Left renal cortex interstitium (tissue), 4 donors: ENCODE measurements around the gene SORCS2. TPM values are rescaled to one million over a fixed set of nuclear protein-coding genes. Genes with fewer than 3 reads are reported as not detected.

Source experiments
- DNase-seq, 4 donors: peaks; one replicate each; pipeline ENCODE4 v3.0.0-alpha.2; 2013; ENCODE audit warnings: low read depth in 4 of 4, low spot score in 2 of 4, missing footprints in 1 of 4
- polyA plus RNA-seq, 4 donors: library from polyadenylated mRNA; unstranded; fragments of 120-200 nt; gene quantifications; one replicate each; pipeline ENCODE4 v1.2.1, GENCODE V29; 2013; ENCODE audit not compliant: insufficient read length in 4 of 4

The SORCS2 gene
- polyA plus RNA-seq, 4 donors = 3.7 to 11.5 (median 8.4) TPM

DNA sequence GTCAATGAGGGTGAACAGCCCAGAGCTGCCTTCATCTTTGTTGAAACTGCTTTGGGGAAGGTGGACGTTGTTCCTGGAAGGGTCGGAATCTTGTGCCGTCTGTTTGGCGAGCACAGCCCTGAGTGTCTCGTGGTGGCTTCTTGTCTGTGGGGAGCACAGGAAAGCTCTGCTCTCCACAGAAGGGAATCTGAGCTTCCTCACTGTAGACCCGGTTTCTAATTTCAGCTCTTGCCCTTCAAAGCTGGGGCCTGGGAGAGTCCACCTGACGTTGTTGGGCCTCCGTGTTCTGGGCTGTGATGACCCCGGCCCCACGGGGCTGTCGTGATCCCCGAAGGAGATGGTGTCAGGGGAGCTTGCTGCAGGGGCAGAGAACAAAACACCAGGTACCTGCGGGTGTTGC, 47.5 kb downstream of the SORCS2 start:
- DNase-seq = no peak

DNA sequence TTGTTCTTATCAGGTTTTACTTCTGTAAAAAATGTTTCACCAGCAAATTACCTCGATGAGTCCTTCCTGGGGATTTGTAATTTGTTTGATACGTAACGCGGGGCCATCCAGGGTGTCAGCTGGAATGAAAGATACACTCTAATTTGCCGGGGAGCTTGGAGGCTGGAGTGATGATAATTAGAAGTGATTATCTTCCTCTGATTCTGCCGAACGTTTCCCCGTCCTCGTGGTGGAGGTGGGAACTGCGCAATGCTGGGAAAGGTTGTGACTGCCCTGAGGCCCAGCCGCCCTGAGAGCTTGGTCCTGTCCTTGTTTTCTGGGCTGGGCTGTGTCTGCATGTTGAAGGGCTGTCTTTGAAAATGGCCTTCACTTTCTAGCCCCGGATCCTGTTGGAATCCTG, 48.0 kb downstream of the SORCS2 start:
- no peak for DNase-seq

DNA sequence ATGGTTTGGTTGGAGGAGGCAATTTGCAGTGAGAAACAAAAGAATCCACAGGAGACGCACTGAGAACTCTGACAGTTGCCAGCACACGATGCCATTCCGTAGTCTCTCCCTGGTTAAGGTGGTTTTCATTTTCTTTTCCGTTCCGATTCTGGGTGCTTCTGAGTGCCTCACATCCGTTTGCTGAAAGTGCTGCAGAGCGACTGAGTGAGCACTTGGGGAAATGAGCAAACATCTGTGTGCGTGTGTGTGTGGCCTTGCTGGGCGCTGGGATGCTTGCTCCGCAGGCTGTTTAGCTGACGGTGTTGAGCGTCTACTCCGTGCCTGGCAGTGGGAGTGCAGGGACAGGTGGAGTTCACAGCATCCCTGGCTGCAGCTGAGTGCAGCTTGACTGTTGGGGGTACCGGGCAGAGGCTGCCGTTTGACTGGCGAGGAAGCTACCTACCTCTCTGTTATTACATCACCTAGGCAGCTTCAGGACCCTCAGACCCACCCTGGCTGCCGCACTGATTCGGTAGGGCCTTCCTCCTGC, 49.3 kb downstream of the SORCS2 start:
- no peak for DNase-seq

DNA sequence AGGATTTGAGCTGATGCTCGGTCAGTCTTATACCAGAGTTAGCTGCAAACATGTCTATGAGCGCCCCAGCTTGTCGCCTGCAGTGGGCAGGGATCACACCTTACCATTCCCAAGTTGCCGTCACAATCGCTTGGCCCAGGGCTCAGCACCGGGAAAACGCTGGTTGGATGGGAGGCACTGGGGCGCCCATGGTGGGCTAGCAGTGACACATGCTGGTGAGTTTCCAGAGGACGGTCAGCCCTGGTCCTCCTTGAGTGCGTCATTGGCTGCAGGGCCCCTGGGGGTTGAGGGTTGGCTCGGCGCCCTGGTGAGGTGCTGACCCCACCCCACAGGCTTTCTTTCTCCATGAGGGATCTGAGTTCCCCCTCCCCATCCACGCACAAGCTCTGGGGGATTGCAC, 50.4 kb downstream of the SORCS2 start:
- DNase-seq = no peak

DNA sequence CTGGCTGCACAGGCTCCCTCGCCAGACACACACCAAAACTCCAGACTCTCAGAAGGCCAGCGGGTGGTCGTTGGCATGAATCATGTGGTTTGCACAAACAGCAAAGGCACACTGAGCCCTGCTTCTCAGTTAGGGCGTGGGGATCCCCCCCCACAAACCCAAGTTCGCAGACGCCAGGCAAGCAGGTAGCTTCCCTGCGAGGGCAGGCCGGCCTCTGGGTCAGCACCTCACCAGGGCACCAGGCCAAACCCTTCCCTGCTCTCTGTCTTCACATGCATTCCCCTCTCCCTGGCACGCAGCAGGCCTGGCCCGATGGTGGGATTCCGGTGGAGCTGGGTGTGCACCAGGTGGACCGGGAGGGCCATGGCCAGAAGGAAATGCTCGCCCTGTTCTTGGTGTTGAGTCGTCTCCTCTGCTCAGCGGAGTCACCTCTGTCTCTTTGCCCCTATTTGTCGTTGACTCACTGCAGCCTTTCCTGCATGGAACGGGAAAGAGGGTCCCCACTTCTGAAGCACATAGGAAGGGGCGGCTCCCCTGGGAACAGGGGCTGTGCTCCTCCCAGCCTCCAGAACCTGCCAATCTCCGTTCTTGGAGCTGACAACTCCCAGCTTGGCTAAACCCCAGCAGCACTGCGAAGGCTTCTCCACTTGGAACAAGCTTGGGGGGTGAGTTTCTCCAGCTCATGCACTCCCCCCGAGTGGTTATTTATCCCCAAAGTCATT, 51.4 kb downstream of the SORCS2 start:
- no peak for DNase-seq

DNA sequence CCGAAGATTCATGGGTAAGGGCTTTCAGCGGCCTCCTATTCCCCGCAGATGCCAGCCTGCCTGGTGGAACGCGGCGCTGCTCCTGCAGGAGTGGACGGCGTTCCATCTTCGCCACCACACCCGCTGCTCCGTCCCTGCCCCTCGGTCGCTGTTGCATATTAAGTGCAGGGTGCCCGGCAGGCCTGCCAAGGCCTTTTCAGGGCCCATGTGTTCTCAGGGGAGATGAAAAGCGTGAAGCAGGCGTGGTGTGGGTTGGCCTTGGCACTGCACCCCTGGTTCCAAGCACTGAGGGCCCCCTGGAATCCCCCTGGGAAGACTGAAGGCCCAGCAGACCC, 52.0 kb downstream of the SORCS2 start:
- DNase-seq = no peak

DNA sequence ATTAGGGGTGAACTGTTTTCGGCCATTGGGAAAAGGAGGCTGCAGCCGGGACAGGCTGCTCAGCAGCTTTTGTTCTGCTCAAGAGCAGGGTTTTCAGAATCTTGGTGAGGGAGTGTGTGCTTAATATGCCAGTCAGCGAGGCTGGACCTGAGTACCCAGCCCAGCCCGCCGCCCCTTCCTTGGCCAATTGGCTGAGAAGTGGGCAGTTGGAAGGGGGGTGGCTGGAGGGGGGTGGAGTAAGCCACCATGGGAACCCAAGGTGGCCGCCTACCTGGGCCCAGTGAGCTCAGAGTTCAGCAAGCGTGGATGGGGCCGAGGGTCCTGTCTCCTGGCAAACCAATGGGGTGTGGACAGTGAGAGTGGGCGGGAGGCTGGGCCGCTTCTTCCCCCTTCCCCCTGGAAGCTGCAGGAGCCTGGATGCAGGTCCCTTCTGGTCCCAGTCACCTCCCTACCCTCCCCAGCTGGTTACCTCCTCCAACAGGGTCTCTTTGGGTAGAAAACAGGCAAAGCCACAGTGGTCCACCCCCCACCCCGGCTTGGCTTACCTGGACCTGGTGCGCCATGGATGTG, 52.5 kb downstream of the SORCS2 start:
- no peak for DNase-seq

DNA sequence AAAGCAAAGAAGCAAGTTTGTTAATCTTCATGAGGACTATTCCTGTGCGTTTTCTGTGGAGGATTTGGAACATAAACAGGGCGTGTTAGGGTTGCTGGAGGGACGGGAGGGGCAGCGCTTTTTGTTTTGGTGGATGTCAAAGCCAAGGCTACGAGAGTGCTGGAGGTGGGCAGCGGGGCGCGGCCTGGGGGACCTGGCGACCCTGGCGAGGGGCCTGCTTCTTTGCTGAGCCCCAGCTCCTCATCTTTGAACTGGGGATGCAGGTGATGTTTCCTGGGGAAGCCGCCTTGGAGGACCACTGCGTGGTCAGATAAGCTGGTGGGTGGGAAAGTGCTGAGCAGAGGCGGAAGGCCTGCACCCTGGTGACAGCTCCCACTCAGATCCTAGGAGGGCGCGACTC, 55.2 kb downstream of the SORCS2 start:
- no peak for DNase-seq

DNA sequence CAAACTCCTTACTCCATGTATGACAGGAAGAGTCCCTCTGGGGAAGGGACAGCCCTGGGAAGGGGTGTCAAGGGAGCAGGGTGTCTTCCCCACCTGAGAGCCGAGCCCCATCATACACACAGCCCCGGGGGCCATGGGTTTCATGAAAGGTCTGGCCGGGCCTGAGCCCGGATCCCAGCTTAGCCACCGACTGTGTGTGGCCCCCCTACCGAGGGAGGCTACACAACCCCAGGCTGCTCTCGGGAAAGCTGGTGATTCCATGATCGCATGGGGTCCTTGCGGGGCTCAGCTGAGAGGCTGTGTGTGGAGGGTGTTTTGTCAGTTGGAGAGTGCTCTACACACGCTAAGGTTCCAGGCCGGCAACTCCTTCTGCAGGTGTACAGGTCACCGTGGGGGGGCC, 55.6 kb downstream of the SORCS2 start:
- DNase-seq = no peak

DNA sequence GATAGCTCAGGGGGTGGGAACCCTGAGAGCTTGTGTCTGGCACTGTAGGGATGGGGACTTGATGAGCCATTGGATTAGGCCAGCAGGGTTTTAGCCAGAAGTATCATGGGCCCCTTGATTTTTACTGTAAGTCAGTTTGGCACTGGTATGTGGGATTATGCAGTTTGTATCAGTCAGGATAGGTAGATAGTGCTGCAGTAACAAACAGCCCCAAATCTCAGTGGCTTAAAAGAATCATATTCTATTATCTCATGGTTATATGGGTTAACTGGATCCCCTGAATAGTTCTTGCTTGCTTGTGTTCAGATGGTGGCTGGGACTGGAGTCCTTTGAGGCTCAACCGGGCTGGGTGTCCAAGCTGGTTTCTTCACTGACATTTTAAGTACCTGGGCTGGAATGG, 56.5 kb downstream of the SORCS2 start:
- DNase-seq = no peak

DNA sequence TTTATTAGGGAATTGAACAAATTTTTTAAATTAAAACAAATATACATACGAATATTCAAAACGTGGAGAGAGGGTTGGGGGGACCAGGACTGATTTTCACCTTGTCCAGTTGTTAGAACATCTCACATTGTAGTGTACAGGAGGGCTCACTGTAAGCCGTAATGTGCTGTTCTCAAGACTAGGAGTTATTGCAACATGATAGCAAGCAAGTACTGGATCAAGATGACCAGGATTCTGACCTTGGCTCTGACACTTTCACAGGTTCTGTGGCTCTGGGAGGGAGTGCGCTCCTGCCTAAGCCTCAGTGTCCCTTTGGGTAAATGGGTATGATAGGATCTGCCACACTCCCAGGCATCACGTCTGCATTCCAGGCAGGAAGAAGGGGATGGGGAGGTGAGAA, 59.0 kb downstream of the SORCS2 start:
- DNase-seq = no peak

DNA sequence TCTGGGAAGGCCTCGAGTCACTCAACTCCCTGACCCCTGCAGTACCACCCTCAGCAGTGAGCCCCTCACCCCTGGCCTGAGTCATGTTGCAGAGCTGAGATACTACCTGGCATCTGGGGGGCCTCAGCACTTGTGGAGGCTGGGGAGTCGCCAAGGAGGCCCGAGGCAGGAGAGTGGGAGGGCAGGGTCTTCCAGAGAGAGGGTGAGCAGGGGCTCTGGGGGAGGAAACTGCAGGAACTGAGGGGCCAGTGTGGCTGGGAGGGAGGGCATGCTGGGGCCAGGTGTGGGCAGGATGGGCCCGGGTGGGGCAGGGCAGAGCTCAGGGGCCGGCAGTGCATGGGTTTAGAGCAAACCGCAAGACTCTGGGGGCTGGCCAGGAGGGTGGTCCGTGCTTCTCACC, 59.7 kb downstream of the SORCS2 start:
- DNase-seq = no peak

DNA sequence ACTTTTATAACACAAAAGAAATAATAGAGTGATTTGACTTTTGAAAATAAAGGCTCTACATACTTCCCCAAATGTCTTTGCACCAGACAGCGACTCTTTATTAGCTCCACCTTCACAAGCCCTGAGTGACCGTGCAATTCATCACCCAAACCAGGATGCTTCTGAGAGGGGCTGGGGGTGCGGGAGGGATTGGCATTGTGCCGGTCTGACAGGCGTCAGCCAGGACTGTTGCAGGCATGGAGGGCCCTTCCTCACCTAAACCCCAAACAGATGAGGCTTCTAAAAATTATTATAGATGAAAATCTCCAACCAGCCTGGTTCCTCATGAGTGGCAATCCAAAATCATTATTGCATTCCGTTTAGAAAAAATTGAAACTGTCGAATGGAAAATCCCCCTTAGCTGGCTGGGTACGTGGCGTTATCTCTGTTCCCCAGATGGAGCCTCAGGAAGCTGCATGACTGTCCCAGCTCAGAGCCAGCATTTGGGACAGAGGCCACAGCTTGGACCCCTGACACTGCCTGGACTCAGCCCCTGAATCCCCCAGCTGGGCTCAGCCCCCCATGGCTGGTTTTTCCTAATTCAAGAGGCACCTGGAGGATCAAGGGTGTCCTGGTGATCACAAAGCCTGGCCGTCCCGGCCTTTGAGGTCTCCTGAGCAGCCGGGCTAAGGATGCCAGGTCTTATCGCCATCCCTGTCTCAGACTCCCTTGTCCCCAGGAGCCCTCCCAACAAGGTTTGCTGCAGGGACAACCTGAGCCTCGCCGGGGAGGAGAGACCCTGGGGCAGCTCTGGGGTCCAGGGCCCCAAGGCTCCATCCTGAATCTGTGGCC, 60.4 kb downstream of the SORCS2 start:
- DNase-seq = no peak

DNA sequence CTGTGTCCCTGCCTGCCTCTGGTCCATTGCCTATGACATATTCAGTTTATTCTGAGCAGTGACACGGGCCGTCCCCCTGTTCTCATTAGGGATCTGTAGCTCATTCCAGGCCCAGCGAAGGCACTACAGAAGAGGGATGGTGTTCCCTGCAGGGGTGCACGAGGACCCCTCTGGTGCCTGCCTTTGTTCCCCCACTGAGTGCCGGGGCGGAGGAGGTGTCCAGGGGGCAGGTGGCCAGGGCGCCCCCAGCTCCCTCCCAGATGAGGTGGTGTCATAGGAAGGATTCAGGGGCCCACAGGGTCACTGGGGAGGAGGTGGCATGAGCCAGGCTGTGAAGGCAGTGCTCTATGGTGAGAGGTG, 61.0 kb downstream of the SORCS2 start:
- no peak for DNase-seq

DNA sequence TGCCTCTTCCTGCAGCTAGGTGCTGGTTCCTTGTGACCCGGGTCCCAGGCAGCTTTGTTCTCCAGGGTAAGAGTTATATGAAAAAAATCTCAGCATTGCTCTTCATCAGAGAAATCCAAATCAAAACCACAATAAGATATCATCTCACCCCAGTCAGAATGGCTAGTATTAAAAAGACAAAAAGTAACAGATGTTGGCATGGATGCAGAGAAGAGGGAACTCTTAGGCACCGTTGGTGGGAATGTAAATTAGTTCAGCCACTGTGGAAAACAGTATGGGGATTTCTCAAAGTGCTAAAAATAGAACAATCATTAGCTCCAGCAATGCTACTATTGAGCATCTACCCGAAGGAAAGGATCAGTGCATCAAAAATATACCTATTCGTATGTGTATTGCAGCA, 61.5 kb downstream of the SORCS2 start:
- DNase-seq = no peak

DNA sequence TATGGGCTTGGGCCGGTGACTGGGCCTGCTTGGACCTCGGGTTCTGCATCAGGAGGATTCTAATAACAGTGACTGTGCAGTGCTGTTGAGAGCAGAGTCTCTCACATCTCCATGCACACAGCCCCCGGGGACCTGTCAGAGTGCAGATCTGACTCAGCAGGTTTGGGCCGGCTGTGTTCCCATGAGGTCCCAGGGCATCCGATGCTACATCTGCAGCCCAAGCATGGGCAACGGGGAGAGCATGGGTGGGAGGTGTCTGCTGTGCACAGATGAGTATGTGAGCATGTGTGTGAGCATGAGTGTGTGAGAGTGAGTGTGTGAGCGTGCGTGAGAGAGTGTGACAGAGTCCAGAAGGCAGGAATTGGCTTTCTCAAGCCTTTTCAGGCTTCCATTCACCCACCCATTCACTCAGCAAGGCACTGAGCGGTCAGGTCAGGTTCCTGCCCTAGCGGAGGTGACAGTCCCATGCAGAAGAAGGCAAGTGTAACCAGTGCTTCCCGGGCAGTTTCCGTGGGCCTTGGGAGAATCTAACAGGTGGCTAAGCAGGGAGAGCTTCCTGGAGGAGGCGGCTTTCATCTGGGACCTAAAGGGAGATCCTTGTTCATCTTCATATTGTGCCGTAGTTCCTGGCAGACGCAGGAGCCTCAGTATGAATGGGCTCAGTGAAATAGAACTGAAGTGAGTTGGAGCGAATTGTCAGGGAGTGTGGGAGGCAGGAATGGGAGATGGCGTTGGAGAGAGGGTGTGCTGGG, 62.6 kb downstream of the SORCS2 start:
- no peak for DNase-seq

DNA sequence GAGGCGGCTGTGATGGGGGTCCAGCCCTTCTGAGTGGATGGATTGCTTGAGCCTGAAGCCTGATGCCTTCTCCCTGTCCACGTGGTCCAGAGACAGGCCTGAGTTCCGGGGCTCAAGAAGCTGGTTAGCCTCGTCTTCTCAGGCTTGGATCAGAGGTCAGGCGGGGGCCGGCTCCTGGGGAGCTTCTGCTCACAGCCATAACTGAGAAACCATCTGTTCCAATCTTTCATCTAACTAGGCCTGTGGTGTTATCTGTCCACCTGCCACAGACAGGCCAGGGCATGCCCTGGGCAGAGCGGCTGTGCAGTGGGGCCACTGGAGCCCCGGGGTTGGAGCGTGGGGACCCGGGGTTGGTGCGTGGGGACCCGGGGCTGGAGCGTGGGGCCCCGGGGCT, 63.1 kb downstream of the SORCS2 start:
- no peak for DNase-seq

DNA sequence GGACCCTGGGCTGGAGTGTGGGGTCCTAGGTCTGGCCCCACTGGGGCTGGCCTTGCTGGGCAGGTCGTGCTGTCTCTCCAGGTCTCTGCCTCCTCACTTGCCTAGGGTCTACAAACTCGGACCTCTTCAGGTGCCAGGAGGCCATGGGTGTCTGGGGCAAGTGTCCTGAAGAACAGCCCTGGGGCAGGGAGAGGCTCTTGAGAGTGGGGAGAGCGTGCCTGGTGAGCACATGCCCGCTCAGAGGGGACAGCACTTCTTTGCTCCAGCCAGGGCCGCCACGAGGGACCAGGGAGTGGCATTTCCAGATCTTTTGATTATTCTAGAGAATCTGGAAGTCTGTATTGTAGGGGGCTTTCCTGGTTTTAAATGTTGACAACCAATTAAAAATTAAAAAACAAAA, 63.7 kb downstream of the SORCS2 start:
- no peak for DNase-seq

DNA sequence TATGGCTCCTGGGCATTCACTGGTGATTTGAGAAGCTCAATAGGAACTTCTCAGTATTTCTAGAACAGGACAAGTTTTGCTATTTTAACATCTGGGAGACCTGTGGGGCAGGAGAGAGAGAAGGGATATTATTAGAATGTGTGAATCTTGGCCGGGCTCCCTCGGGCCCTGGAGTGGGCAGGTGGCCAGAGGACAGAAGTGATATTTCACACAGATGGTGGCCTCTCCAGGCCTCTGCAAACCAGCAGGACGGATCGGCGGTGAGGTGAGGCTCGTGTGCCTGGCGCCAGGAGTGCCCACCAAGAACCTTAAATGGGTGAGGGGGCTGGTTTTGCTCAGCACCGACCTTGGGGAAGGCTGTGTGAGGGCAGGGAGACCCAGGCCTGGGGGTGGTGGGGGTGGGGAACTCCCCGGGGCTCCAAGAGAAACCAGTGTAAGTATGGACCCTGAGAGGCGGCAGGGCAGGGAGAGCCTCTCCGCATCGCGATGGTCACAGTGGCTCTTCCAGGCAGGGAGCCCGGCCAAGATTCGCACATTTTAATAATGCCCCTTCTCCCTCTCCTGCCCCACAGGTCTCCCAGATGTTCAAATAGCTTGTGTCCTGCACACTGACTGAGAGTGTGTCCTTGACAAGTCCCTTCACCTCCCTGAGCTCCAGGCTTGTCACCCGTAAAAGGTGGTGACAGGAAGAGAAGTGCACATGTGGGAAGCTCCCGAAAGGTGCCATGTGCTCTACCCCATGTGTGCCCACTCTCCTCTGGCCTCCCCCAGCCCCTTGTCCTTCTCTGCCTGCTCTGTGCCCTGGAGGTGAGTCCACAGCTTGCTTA, 64.9 kb downstream of the SORCS2 start:
- DNase-seq = no peak

DNA sequence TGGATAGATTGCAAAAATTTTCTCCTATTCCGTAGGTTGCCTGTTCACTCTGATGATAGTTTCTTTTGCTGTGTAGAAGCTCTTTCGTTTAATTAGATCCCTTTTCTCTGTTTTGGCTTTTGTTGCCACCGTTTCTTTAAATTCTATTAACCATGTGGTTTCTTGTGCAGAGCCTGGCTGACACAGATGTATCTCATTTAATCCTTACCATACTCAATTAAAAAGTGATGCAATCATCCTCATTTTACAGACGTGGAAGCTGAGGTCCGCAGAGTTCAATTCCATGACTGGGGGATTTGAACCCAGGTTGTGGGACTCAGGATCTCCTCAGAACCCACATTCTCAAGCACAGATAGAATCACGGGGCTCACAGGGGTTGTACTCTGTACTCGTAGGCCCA, 66.7 kb downstream of the SORCS2 start:
- DNase-seq = no peak
